Measurements from ENCODE around the gene ARHGEF12.
A peak's percentile ranks its signal among the peaks of the same experiment; 100 is the strongest.

ARHGEF12 gene

GRCh38 chr11:120339394-120339890, 3.2 kb downstream of the ARHGEF12 start:
- DNase-seq (ENCODE audit: low read depth in 2 of 2): no peak

DNA sequence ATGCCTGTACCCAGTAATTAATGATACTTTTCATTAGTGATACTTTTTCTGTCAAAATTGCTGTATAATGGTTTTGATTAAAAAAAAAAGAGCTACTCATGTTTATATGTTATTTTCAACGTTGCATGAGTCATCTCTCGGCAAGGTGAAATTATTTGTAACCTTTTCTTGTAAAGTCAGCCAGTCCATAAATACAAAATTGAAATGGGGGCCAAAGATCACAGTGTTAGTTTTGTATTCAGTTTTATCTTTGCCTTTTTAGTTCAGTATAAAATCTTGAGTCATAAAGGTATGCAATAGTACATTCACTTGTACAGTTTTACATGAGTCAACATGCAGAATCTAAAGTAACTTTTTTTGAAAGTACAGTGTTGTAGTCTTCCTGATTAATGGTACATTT, 4.3 kb downstream of the ARHGEF12 start:
- no peak for DNase-seq (ENCODE audit: low read depth in 2 of 2)

GRCh38 chr11:120342226-120342625, 6.0 kb downstream of the ARHGEF12 start:
- no peak for DNase-seq (ENCODE audit: low read depth in 2 of 2)

GRCh38 chr11:120342678-120343077, 6.5 kb downstream of the ARHGEF12 start:
- DNase-seq (ENCODE audit: low read depth in 2 of 2): no peak

DNA sequence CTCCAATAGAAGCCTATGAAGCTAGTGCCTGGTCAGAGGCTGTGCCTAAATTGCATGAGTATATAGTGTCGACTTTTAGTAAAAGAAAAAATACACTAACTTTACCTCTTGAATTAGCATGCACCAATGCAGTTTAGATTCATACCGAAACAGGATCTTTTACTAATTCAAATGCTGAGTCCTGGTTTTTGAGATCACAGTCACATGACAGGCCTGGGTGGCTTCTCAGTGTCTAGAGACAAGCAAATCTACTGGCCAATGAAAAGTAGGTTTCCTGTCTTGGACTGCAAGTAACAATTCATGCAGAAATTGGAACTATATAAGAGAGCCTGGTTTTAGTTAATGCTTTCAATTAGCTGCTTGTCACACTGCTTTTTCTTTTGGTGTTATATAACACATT, 7.2 kb downstream of the ARHGEF12 start:
- no peak for DNase-seq (ENCODE audit: low read depth in 2 of 2)

GRCh38 chr11:120344302-120345004, 8.2 kb downstream of the ARHGEF12 start:
- peak in 1 of 2 donors; percentile 32 for DNase-seq (ENCODE audit: low read depth in 2 of 2)

DNA sequence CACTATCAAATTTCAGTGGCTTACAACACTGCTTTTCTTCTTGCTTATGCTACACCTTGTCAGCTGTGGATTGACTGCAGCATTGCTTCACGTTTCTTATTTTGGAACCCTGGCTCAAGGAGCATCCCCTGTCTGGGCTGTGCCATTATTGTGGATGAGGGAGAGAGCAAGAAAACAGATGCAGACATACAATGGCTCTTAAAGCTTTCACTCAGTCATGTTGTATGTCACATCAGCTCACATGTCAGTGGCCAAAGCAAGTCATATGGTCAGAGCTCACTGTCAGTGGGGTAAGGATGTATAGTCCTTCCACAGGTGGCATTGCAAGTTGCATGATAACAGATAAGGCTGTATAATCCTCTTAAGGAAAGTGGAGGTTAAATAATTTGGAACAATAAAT, 10.0 kb downstream of the ARHGEF12 start:
- no peak for DNase-seq (ENCODE audit: low read depth in 2 of 2)

DNA sequence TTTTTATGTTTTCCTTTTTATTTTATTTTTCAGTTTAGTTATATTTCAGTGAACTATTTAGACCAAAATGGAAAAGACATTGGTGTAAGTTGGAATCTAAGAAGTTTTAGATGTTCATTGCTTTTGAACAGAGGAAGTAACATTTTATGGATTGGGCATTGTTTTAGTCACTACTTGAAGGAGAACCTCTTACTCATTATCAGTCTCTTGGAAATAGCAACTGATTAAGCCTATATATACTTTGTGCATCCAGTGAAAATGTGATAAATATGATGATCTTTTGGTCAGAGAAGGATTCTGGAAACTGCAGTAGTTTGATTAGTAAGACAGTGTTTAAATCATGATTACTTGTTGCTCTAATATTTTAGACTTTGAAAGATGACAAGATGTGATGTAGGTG, 14.4 kb downstream of the ARHGEF12 start:
- DNase-seq (ENCODE audit: low read depth in 2 of 2): no peak

DNA sequence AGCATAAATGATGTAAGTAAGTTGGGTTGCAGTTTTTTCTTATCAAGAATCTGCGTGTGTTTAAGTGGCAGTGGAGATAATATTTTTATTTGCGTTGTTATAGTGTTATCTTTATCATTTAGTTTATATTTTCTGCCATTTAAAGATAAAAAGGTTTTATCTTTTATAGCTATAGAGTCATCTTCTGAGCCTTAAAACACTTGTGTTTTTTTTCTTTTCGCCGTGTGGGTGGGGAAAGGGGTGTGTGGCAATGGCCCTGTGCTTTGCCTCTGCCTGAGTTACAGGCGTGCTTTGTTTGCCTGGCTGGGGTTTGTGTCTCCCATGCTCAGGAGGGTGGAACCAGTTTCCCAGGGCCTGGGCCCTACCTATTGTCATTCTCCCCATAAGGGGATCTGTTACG, 16.2 kb downstream of the ARHGEF12 start:
- DNase-seq (ENCODE audit: low read depth in 2 of 2): no peak

- DNase-seq (ENCODE audit: low read depth in 2 of 2): no peak
Observed at GRCh38 chr11:120354068-120354467, 17.9 kb downstream of the ARHGEF12 start.

GRCh38 chr11:120354779-120355178, 18.6 kb downstream of the ARHGEF12 start:
- no peak for DNase-seq (ENCODE audit: low read depth in 2 of 2)

GRCh38 chr11:120357620-120358019, 21.4 kb downstream of the ARHGEF12 start:
- no peak for DNase-seq (ENCODE audit: low read depth in 2 of 2)

DNA sequence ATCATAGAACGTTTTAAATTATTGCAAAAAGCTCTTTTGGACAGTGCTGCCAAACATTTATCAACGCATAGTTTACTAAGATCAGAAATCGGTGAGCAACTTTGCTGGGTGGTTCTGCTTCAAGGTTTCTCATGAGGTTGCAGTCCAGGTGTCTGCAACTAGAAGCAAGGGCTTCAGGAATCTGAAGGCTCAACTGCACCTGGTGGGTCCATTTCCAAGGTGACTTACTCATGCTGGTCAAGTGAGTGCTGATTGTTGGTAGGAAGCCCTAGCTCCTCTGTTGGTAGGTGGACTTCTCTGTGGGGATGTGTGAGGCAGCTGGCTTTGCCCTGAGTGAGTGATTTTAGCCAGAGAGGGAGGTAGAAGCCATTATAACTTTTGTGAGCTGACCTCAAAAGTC, 22.5 kb downstream of the ARHGEF12 start:
- DNase-seq (ENCODE audit: low read depth in 2 of 2): no peak

DNA sequence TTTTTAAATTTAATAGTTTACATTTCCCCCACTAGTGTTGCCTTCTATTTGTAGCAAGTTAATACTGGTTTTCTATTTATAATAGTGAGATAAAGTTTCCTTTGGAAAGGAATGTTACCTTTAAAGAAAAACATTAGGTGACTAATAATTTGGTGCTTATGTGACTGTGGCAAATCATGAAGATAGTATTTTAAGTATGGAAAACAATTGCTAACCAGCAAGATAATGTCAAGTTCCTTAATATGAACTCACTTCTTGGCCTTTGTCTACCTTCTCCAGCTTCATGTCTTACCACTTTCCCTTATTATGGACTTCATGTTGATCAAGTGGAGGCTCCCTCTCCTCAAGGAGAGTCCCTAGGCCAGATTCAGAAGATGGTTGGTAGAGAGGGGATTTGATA, 27.2 kb downstream of the ARHGEF12 start:
- no peak for DNase-seq (ENCODE audit: low read depth in 2 of 2)

GRCh38 chr11:120365512-120365911, 29.3 kb downstream of the ARHGEF12 start:
- DNase-seq (ENCODE audit: low read depth in 2 of 2): no peak

GRCh38 chr11:120372296-120372695, 36.1 kb downstream of the ARHGEF12 start:
- no peak for DNase-seq (ENCODE audit: low read depth in 2 of 2)

DNA sequence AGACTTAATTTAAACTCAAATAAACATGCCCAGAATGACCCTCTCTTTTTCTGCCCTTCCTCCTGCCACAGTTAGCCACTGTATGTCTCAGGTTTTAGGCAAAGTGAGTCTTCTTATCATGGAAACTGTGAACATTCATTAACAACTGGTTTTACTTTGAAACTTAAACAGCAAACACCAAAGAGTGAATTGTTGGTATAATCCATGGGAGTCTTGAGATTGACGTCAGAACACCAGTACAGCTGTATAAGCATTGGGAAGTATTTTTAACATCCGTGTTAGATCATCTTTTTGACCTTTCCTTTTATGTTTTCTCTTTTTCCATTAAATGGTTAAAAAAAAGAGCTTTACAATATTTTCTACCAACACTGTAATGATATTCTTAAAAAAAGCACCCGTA, 38.9 kb downstream of the ARHGEF12 start:
- no peak for DNase-seq (ENCODE audit: low read depth in 2 of 2)

DNA sequence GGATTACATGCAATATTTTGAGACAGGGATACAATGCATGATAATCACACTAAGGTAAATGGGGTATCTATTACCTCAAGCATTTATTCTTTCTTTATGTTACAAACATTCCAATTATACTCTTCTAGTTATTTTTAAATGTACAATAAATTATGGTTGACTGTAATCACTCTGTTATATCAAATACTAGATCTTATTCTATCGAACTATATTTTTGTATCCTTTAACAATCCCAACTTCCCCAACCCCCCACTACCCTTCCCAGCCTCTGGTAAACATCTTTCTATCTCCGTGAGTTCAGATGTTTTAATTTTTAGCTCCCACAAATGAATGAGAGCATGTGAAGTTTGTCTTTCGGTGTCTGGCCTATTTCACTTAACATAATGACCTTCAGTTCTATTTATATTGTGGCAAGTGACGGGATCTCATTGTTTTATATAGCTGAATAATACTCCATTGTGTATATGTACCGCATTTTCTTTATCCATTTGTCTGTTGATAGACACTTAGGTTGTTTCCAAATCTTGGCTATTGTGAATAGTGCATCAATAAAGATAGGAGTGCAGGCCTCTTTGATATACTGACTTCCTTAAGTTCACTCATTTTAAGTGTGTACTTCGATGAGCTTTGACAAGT, 40.5 kb downstream of the ARHGEF12 start:
- DNase-seq (ENCODE audit: low read depth in 2 of 2): no peak

DNA sequence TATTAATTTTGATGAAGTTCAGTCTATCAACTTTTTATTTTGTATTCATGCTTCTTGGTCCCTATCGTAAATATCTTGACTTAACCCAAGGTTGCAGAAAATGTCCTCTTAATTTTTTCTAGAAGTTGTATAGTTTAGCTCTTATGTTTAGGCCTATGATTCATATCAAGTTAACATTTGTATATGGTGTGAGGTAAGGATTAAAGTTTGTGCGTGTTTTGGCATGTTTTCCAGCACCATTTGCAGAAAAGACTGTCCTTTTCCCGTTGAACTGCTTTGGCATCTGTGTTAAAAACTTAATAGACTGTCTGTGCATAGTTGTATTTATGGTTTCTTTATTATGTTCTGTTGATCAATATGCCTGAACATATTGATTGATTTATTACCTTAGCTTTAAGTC, 42.3 kb downstream of the ARHGEF12 start:
- DNase-seq (ENCODE audit: low read depth in 2 of 2): no peak

DNA sequence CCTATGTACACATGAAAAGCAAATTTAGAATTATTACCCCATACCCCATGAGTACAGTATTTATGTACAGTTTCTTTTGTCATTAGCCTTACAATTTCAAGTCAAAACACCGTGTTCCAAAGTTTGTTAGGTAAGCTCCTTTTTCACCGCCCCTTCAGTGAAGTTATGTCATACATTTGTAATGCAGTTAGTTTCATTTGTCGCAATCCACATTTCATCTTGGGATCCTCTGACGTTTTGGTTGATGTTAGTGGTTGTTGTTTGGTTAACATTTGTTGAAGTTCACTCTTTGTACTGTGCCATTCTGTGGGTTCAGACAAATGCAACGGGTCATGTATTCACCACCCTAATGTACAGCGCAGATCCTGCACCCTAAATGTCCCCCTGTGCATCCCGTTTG, 45.2 kb downstream of the ARHGEF12 start:
- DNase-seq (ENCODE audit: low read depth in 2 of 2): no peak

- no peak for DNase-seq (ENCODE audit: low read depth in 2 of 2)
Observed at GRCh38 chr11:120383518-120384155, 47.4 kb downstream of the ARHGEF12 start.

DNA sequence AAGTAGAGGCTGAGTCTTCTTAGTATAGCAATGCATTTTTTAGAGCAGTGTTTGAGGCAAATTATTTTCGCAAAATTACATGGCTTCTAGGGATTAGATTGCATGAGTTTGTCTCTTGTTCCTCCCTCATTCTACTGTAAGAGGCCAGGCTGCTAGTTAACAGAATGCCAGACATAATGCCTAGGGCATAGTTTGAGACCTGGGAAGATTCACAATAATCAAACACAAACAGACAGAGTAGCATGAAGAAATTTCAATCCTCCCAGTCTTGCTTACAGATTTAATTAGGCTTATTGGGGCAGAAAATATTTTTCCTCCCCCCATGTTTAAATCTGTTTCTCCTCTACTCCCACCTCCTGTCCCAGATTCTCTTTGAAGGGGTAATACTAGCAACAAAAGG, 48.3 kb downstream of the ARHGEF12 start:
- DNase-seq (ENCODE audit: low read depth in 2 of 2): no peak

DNA sequence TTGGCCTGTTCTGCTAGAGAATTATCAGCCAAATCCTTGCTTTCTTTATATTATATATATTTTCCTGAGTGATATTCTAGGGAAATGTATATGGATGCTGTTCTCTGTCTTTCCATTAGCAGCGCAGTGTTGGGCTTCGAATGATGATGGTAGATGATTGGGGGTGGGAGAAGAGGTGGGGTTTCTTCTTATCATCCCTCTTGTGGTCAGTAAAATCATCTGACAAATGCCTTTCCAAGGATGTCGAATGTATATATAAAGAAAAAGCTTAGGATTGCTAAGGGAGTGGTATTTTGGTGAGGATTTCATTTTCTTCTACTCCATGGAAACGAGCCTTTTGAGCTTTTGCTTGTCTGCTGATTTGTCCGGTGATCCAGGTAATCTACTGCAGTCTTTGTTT, 48.9 kb downstream of the ARHGEF12 start:
- no peak for DNase-seq (ENCODE audit: low read depth in 2 of 2)
